SK-MEL-5 (cell line): Measurements from ENCODE around the gene SPATA24. TPM values are rescaled to one million over a fixed set of nuclear protein-coding genes. Genes with fewer than 3 reads are reported as not detected.
"Not testable (repeated sequence)": the region's sequence is repeated elsewhere in the genome, so short reads cannot be mapped to it uniquely, and the experiment has no call there.

Experiments
- DNase-seq: peaks from one replicate; pipeline ENCODE4 v3.0.0-alpha.2; 2016; ENCODE audit warnings: low read depth, low spot score
- in situ Hi-C: cut with HindIII; loops from 2 replicates; pipeline ENCODE4 v1.10.0; 2016; ENCODE audit warnings: low sequenced_read_pairs, high pct_unique_total_duplicates, low pct_unique_long_range_greater_than_20kb
- small RNA-seq, 2 experiments: library from RNA; depleted of rRNA; stranded (forward); fragments of <200 nt; gene quantifications; one replicate each; pipeline ENCODE3, GENCODE V24; 2014
- total RNA-seq: library from RNA; depleted of rRNA; stranded (reverse); fragments of >200 nt; shearing (Covaris generic); gene quantifications from 2 replicates; pipeline ENCODE4 v1.2.3, GENCODE V29; 2014; rRNA removed

Gene SPATA24
- total RNA-seq, 1 experiment from 2014 or later, result 9.7 TPM

DNA sequence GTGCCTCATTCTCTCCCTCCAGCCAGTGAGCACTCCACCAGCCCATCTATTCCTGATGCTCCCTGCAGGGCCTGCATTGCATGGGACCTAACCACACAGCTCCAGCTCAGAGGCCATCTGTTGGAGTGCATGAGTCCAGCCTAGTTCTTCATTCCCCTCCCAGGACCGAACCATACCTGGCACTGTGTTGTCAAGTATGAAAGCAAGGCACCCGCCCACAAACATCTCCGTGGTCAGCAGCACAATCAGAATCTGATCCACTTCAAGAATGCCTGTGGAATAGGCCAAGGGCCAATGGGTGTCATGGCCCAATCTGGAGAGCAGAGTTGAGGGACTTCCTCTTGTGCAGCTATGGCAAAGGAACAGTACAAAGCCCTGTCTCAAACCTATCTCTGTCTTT lies 26.7 kb downstream of the SPATA24 start:
- DNase-seq, result no peak
- in situ Hi-C loops, result no loop called here

DNA sequence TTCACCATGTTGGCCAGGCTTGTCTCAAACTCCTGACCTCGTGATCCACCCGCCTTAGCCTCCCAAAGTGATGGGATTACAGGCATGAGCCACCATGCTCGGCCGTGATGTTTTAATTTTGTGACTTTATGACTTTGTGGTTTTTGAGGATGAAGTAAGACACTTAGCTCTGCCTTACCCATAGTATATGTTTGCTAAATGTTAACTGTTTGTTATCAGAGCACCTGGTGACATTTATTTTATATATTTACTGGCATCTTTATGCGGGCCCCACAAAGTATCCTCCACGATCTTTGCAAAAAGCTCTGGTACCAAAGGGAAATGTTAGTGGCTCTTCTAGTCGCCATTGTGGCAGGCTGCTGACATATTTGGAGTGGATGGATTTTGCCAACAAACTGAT lies 27.5 kb downstream of the SPATA24 start:
- no peak for DNase-seq
- in situ Hi-C loops, result no loop called here

DNA sequence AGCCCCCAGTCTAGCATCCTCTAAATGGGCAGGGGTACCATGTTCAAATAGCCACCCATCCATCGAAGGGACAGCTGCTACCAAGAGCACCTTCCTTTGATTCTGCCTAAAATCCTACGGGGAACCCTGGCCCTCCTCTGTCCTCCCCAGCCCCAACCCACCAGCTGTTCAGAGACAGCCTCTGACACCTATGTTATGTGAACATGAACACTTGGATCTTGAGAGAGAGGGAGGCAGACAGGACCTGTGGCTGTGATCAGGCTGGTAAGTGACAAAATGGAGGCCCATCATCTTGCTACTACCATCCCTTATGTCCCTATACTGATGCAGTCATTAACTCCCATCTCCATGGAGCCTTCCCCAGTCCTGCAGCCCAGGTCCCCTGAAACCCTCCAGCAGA lies 29.0 kb downstream of the SPATA24 start:
- DNase-seq, result no peak
- in situ Hi-C loops, result no loop called here

DNA sequence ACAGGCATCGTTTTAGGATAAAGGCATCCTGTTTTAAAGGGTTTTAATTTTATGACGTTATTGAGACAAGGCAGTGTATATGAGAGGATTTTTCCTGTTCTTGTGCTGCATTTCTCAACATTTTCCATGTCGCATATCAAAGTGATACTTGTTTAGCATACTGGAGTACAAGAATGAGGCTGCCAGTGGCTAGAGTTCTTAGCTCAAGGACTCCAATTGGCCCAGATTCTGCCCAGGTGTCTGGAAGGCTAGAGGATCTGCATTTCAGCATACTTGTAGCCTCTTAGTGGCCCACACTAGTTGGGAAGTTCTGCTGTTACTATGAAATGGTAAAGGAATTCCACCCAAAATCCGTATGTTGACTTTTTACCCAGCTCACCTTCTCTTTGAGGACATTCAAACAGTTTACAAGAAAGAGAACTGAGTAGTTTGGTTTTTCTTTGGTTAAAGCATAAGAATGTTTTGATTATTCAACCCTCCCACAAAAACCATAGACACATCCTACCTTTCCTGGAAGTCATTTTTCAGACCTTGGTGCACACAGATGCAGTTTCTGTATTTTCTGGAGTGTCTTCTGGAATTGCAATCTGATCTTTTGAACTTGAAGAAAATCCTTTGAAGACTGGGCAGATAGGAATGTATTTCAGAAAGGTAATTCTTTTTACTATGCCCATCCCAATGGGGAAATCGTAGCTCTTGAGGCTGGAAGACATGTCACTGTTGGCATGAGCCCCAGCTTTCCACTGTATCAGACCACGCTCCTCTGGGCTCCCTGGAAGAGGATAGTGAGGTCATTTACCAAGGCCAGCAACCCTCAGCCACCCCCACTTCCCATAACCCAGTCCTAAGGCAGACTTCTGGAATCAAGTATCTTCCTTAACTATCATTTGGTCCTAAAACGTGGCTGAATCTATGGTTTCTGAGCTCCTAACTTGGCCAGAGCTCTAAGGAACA lies 32.1 kb downstream of the SPATA24 start:
- in situ Hi-C loops, result no loop called here
- no peak for DNase-seq

DNA sequence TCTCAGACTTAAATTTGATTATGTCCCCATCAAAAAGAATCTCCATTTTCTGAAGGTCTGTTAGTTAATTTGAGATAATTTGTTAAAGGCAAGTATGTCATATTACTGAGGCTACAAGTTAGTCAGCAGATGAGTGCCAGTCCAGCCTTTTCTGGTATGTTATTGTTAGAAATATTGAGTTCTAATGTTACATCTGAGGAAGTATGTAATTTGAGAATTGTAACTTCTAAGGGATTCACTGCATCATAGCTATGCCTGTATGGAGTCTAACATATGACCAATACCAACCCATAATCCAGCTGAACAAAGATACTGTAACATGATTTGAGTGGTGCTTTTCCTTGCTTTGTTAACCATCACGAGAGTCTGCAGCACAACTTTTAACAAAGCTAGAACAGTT lies 34.7 kb downstream of the SPATA24 start:
- DNase-seq, result no peak

DNA sequence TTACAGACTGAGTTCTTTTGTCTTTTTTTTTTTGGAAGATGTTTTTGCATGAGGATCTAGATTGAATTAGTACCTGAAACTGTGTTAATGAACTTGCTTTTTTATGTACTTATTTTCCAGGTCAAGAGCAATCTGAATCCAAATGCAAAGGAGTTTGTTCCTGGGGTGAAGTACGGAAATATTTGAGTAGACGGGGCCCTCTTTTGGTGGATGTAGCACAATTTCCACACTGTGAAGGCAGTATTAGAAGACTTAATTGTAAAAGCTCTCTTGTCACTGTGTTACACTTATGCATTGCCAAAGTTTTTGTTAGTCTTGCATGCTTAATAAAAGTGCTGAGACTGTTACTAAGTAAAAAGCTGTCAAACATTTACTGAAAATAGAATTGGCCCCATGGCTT lies 35.3 kb downstream of the SPATA24 start:
- peak; percentile 30 for DNase-seq
- in situ Hi-C loops, result no loop called here

More for the DNA sequence above, 34.7 kb downstream of the SPATA24 start:
- in situ Hi-C loops, result no loop called here

DNA sequence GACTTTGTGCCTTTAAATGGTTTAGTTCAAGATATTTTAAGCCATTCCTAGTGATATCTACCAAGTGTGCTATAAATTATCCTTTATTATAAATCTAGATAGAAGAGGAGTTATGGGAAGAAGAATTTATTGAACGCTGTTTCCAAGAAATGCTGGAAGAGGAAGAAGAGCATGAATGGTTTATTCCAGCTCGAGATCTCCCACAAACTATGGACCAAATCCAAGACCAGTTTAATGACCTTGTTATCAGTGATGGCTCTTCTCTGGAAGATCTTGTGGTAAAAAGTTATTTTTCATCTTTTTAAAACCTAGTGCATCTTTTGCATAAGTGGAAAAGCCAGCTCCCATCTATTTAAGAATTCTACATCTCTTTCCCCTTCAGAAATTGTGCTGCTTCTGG lies 39.4 kb downstream of the SPATA24 start:
- DNase-seq, result no peak
- in situ Hi-C loops, result no loop called here

DNA sequence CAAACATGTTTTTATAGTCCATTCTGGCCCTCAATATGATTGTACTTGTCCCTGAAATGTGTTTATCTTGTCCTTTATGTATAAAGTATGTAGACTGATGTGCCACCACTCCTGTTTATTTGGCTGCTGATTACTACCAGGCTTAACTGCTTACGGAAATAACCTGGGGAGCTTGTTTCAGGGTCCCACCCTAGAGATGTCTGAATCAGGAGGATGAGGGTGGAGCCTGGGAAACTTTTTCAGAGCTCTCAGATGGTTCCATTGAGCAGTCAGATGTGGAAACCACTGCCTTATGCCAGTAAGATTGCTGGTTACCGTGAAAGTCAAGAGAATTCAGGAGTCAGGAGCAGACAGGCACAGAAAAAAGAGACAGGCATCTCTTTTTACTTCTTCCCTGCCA lies 40.0 kb downstream of the SPATA24 start:
- no peak for DNase-seq
- in situ Hi-C loops, result no loop called here

DNA sequence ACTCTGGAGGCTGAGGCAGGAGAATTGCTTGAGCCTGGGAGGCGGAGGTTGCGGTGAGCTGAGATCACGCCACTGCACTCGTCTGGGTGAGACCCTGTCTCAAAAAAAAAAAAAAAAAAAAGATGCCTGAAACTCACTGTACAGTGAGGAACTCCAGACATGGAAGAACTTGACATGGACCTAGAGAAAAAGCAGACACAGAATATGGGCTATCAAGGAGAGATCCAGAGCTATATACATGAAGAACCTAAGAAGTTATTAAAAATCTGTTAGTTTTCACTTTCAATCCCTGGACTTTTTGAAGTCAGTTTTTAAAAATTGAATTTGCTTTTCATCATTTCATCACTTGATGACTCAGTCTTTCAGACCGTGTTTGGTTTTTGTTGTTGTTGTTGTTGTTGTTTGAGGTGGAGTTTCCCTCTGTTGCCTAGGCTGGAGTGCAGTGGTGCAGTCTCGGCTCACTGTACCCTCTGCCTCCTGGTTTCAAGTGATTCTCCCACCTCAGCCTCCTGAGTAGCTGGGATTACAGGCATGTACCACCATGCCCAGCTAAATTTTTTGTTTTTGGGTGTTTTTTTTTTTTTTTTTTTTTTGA lies 42.0 kb downstream of the SPATA24 start:
- no peak for DNase-seq
- in situ Hi-C loops, result no loop called here

DNA sequence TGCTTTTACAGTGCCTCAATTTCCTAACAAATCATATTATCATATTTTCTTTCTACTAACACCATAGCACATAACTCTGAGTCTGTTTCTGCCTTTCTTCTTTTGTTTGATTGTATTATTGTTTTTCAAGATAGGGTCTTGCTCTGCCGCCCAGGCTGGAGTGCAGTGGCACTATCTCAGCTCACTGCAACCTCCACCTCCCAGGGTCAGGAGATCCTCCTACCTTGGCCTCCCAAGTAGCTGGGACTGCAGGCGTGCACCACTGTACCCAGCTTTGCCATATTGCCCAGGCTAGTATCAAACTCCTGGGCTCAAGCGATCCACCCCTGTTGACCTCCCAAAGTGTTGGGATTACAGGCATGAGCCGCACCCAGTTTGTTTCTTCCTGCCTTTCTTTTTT lies 43.5 kb downstream of the SPATA24 start:
- in situ Hi-C loops, result no loop called here
- no peak for DNase-seq

DNA sequence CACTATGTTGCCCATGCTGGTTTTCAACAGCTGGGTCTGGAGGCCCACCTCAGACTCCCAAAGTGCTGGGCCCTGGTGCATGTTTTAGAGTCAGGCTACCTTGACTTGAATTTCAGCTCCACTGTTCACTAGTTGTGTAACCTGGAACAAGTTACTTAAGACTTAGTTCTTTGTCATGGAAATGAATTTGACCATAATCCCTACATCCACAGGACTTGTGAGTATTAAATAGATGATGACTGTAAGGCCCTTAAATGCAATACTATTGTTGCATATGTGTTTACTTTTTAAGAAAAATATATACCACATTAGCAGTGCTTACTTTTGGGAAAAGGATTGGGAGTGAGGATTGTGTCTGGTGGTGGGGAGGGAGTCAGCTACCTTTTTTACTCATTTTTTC lies 45.8 kb downstream of the SPATA24 start:
- DNase-seq, result no peak
- in situ Hi-C loops, result no loop called here

DNA sequence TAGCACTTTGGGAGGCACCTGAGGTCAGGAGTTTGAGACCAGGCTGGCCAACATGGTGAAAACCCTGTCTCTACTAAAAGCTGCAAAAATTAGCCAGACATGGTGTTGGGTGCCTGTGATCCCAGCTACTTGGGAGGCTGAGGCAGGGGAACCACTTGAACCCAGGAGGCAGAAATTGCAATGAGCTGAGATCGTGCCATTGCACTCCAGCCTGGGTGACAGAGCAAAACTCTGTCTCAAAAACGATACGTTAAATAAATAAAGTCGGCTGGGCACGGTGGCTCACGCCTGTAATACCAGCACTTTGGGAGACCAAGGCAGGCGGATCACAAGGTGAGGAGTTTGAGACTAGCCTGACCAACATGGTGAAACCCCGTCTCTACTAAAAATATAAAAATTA lies 48.0 kb downstream of the SPATA24 start:
- DNase-seq, in situ Hi-C loops: not testable (repeated sequence)

DNA sequence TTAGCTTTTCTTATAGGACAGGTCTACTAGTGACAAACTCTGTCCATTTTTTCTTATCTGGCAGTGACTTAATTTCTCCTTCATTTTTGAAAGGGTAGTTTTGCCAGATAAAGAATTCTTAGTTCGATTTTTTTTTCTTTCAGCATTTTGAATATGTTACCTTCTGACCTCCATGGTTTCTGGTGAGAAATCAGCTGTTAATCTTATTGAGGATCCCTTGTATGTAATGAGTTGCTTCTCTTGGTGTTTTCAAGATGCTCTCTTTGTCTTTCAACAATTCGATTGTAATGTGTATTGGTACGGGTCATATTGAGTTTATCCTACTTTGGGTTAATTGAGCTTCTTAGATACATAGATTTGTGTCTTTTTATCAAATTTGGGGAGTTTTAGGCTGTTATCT lies 49.7 kb downstream of the SPATA24 start:
- no peak for DNase-seq
- in situ Hi-C loops, result no loop called here

DNA sequence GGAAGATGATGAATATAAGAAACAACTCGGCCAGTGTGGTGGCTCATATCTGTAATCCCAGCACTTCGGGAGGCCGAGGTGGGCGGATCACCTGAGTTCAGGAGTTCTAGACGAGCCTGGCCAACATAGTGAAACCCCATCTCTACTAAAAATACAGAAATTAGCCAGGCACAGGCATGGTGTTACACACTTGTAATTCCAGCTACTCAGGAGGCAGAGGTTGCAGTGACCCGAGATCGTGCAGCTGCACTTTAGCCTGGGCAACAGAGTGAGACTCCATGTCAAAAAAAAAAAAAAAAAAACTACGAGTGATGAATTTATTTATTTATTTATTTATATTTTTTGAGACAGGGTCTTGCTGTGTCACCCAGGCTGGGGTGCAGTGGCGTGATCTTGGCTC lies 56.0 kb downstream of the SPATA24 start:
- in situ Hi-C loops, DNase-seq: not testable (repeated sequence)

Small RNAs within 50 kb of the gene (small RNA-seq; reads per million reads assigned to genes)
- 0.02 to 1.3 reads per million in 2 experiments for gene RNU5B-4P

Other genes with a start within 250 kb of the SPATA24 start
- gene SIL1, start 205.7 kb downstream of the SPATA24 start, total RNA-seq, result 66.1 and 68.2 TPM in 2 replicates
- 282 and 295 TPM in 2 replicates for gene MATR3, start 110.3 kb downstream of the SPATA24 start, total RNA-seq
- gene PAIP2, start 62.2 kb downstream of the SPATA24 start, total RNA-seq, result 84.1 and 98.7 TPM in 2 replicates
- gene SLC23A1, start 20.8 kb downstream of the SPATA24 start, total RNA-seq, result not detected in 2 replicates
- gene MZB1, start 14.2 kb downstream of the SPATA24 start, total RNA-seq, result not detected in 2 replicates
- 0.03 and 0.19 TPM in 2 replicates for gene PROB1, start 9.0 kb downstream of the SPATA24 start, total RNA-seq
- 6.0 and 9.0 TPM in 2 replicates for gene DNAJC18, start 35.4 kb upstream of the SPATA24 start, total RNA-seq
- gene ECSCR, start 58.7 kb upstream of the SPATA24 start, total RNA-seq, result not detected in 2 replicates
- not detected in 2 replicates for gene SMIM33, start 66.9 kb upstream of the SPATA24 start, total RNA-seq
- 0.29 and 1.0 TPM in 2 replicates for gene STING1, start 78.7 kb upstream of the SPATA24 start, total RNA-seq
- gene UBE2D2, start 157.2 kb upstream of the SPATA24 start, total RNA-seq, result 57.4 and 70.7 TPM in 2 replicates
- gene CXXC5, start 244.3 kb upstream of the SPATA24 start, total RNA-seq, result 14.7 and 16.6 TPM in 2 replicates